ENCODE measurements around the gene FNBP1L.

GRCh38 chr1:93471911-93472310 lies 24.0 kb downstream of the FNBP1L start:
- no peak for TF ChIP-seq ZSCAN23 (tag by site-specific recombination; IDR thresholded peaks at IDR 0.05)
- no peak for TF ChIP-seq ZBTB7A (tag by site-specific recombination; IDR thresholded peaks at IDR 0.05; ENCODE audit: low read depth)
- TF ChIP-seq CTCF (tag by site-specific recombination; IDR thresholded peaks at IDR 0.05): no peak
- TF ChIP-seq ZNF274 (IDR thresholded peaks at IDR 0.05; ENCODE audit: low read length): no peak
- no peak for TF ChIP-seq ZNF274 (tag by site-specific recombination; IDR thresholded peaks at IDR 0.05; ENCODE audit: borderline replicate concordance)
- no peak for TF ChIP-seq ZNF398 (tag by site-specific recombination; IDR thresholded peaks at IDR 0.05)
- no peak for TF ChIP-seq ZNF518A (tag by site-specific recombination; conservative IDR thresholded peaks at IDR 0.05; ENCODE audit: low read depth)
- no peak for TF ChIP-seq PRDM10 (tag by site-specific recombination; IDR thresholded peaks at IDR 0.05)
- TF ChIP-seq ZNF138 (tag by site-specific recombination; IDR thresholded peaks at IDR 0.05; ENCODE audit: borderline replicate concordance): no peak
- TF ChIP-seq ZNF843 (tag by site-specific recombination; IDR thresholded peaks at IDR 0.05): no peak
- no peak for TF ChIP-seq ZNF140 (tag by site-specific recombination; IDR thresholded peaks at IDR 0.05)
- no peak for TF ChIP-seq ZFP37 (tag by site-specific recombination; IDR thresholded peaks at IDR 0.05)
- no peak for TF ChIP-seq ZNF202 (tag by site-specific recombination; IDR thresholded peaks at IDR 0.05; ENCODE audit: borderline replicate concordance)
- no peak for TF ChIP-seq YY1 (tag by site-specific recombination; IDR thresholded peaks at IDR 0.05)
- TF ChIP-seq ATF2 (tag by site-specific recombination; IDR thresholded peaks at IDR 0.05; ENCODE audit: low read depth): no peak
